Liver (tissue), 9 donors: ENCODE results near the gene GAMT. TPM values are rescaled to one million over a fixed set of nuclear protein-coding genes. Genes with fewer than 3 reads are reported as not detected.

ENCODE experiments used
- DNase-seq: peaks from one replicate; pipeline ENCODE4 v3.0.0-alpha.2; 2017; ENCODE audit warnings: low spot score
- H3K27ac ChIP-seq, 2 donors: one replicate each; pipeline ENCODE4 v1.7.0; 2013; ENCODE audit warnings: inconsistent platforms in 2 of 2, low read length in 2 of 2, control low read depth in 1 of 2, low read depth in 1 of 2, mild to moderate bottlenecking in 1 of 2
- H3K27me3 ChIP-seq, 4 donors: one replicate each; pipeline versions ENCODE4 v1.6.1 to v1.7.0; 2013; ENCODE audit warnings: low read length in 3 of 4, inconsistent platforms in 1 of 4, mild to moderate bottlenecking in 1 of 4, moderate library complexity in 1 of 4; ENCODE audit not compliant: control insufficient read depth in 4 of 4, insufficient read depth in 4 of 4
- H3K36me3 ChIP-seq, 4 donors: one replicate each; pipeline versions ENCODE4 v1.6.1 to v1.7.0; 2013; ENCODE audit warnings: low read length in 3 of 4, mild to moderate bottlenecking in 3 of 4, low read depth in 1 of 4, moderate library complexity in 1 of 4; ENCODE audit not compliant: control insufficient read depth in 4 of 4, insufficient read depth in 3 of 4
- H3K4me1 ChIP-seq, 4 donors: one replicate each; pipeline versions ENCODE4 v1.6.1 to v1.7.0; 2013; ENCODE audit warnings: low read length in 3 of 4, mild to moderate bottlenecking in 3 of 4, moderate library complexity in 1 of 4; ENCODE audit not compliant: control insufficient read depth in 4 of 4, insufficient read depth in 4 of 4
- H3K4me3 ChIP-seq, 3 donors: one replicate each; pipeline versions ENCODE4 v1.6.1 to v1.7.0; 2013; ENCODE audit warnings: low read length in 3 of 3, control low read depth in 1 of 3, low read depth in 1 of 3, mild to moderate bottlenecking in 1 of 3
- H3K9ac ChIP-seq, 2 donors: one replicate each; pipeline ENCODE4 v1.7.0; 2013; ENCODE audit warnings: low read length in 2 of 2, mild to moderate bottlenecking in 2 of 2, moderate library complexity in 2 of 2, control low read depth in 1 of 2, low read depth in 1 of 2
- H3K9me3 ChIP-seq, 4 donors: one replicate each; pipeline versions ENCODE4 v1.6.1 to v1.7.0; 2013; ENCODE audit warnings: low read length in 3 of 4; ENCODE audit not compliant: control insufficient read depth in 4 of 4
- CTCF ChIP-seq: fragments of 150-350 bp; IDR thresholded peaks from 2 replicates; pipeline ENCODE4 v1.5.1; 2017; ENCODE audit warnings: improper control_type of control experiment, low read depth, low read length; ENCODE audit not compliant: missing input control
- EGR1 ChIP-seq, 2 donors: IDR thresholded peaks; 2 replicates each; pipeline ENCODE4 v1.6.1; 2016 to 2018; ENCODE audit warnings: antibody characterized with exemption in 2 of 2, low read depth in 2 of 2
- FOXA1 ChIP-seq: IDR thresholded peaks from 2 replicates; pipeline ENCODE4 v1.6.1; 2016; ENCODE audit warnings: antibody characterized with exemption
- FOXA2 ChIP-seq: IDR thresholded peaks from 2 replicates; pipeline ENCODE4 v1.6.1; 2016; ENCODE audit warnings: antibody characterized with exemption
- GABPA ChIP-seq, 2 donors: IDR thresholded peaks in 1 of 2; conservative IDR thresholded peaks in 1 of 2; 2 replicates each; pipeline ENCODE4 v1.6.1; 2016; ENCODE audit warnings: antibody characterized with exemption in 2 of 2, mild to moderate bottlenecking in 1 of 2, moderate library complexity in 1 of 2
- HNF4A ChIP-seq, 2 donors: conservative IDR thresholded peaks; 2 replicates each; pipeline ENCODE4 v1.6.1; 2016; ENCODE audit warnings: antibody characterized with exemption in 2 of 2, mild to moderate bottlenecking in 2 of 2
- HNF4G ChIP-seq: IDR thresholded peaks from 2 replicates; pipeline ENCODE4 v1.6.1; 2016; ENCODE audit warnings: antibody characterized with exemption
- JUND ChIP-seq, 2 donors: IDR thresholded peaks; 2 replicates each; pipeline ENCODE4 v1.6.1; 2016; ENCODE audit warnings: antibody characterized with exemption in 2 of 2
- NR2F2 ChIP-seq: IDR thresholded peaks from 2 replicates; pipeline ENCODE4 v1.6.1; 2016; ENCODE audit warnings: antibody characterized with exemption
- RAD21 ChIP-seq, 2 donors: IDR thresholded peaks; 2 replicates each; pipeline ENCODE4 v1.6.1; 2016; ENCODE audit warnings: antibody characterized with exemption in 2 of 2, mild to moderate bottlenecking in 2 of 2
- RXRA ChIP-seq, 2 donors: IDR thresholded peaks; 2 replicates each; pipeline ENCODE4 v1.6.1; 2017 to 2018; ENCODE audit warnings: antibody characterized with exemption in 2 of 2, mild to moderate bottlenecking in 1 of 2
- SP1 ChIP-seq: IDR thresholded peaks from 2 replicates; pipeline ENCODE4 v1.6.1; 2018; ENCODE audit warnings: antibody characterized with exemption, mild to moderate bottlenecking
- TAF1 ChIP-seq: conservative IDR thresholded peaks from 2 replicates; pipeline ENCODE4 v1.6.1; 2016; ENCODE audit warnings: antibody characterized with exemption, mild to moderate bottlenecking
- YY1 ChIP-seq: IDR thresholded peaks from 2 replicates; pipeline ENCODE4 v1.6.1; 2016; ENCODE audit warnings: antibody characterized with exemption, mild to moderate bottlenecking
- ZBTB33 ChIP-seq: IDR thresholded peaks from 2 replicates; pipeline ENCODE4 v1.6.1; 2016; ENCODE audit warnings: antibody characterized with exemption
- WGBS: extraction: QIAGEN DNeasy Blood & Tissue Kit; methylation state at CpG from one replicate; pipeline ENCODE4 v1.1.7; 2013; 5-methylcytosine and 5-hydroxymethylcytosine counted together
- polyA plus RNA-seq, 2 donors: library from polyadenylated mRNA; stranded (reverse) in 1 of 2; unstranded in 1 of 2; fragments of 200-250 nt in 1 of 2; fragments of >200 nt in 1 of 2; fragmentation: Nextera tagmentation in 1 of 2; extraction: Ambion mirVana in 1 of 2; gene quantifications; one replicate each; pipeline versions ENCODE4 v1.2.1 to v1.2.3, GENCODE V29; 2013 to 2015
- total RNA-seq, 2 donors: library from RNA; depleted of rRNA; stranded (reverse); fragments of >200 nt; gene quantifications; one replicate each; pipeline ENCODE4 v1.2.3, GENCODE V29; 2014
- TF ChIP-seq, protein P1 (sequence below): IDR thresholded peaks from 2 replicates; pipeline ENCODE4 v1.6.1; 2016; ENCODE audit warnings: antibody characterized with exemption, mild to moderate bottlenecking
- TF ChIP-seq, protein P2 (sequence below): IDR thresholded peaks from 2 replicates; pipeline ENCODE4 v1.6.1; 2016; ENCODE audit warnings: antibody characterized with exemption
- TF ChIP-seq, protein P3 (sequence below): IDR thresholded peaks from 2 replicates; pipeline ENCODE4 v1.6.1; 2016; ENCODE audit warnings: antibody characterized with exemption
- donor health status: healthy.
- donor health status: healthy.
- donor health status: healthy.
- donor health status: healthy.
- donor health status: healthy.

GAMT gene
- total and polyA plus RNA-seq, 4 donors: 76.2 to 394 (median 274) TPM

DNA sequence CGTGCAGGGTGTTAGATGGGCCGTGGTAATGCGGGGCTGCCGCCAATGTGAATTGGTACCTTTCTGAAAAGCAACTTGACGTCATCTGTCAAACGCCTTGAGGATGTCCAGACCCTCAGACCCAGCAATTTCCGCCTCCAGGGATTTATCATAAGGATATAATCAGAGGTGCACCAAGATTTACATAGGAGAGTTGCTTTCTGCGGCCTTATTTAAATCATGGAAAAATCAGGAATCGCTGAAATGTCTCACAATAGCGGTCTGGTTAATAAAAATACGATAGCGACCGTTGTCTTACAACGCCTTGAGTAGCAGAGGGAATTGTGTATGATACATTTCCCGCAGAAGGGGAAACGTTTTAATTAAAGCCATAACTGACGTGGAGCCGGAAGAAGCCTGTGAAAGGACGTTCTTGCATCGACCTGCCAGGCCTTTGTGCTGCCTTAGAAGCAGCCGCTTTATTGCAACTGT, 49.9 kb downstream of the GAMT start:
- Histone ChIP-seq H3K4me3 (no peak overlapping the region), H3K9ac (no peak overlapping the region), H3K9me3 (no peaks in the 10 kb centered on the region), H3K4me1 (peaks cover 4 to 19% (median 9%) of the 10 kb centered on the region in 4 donors), H3K36me3 (no peaks in the 10 kb centered on the region), H3K27ac (no peak overlapping the region), H3K27me3 (no peaks in the 10 kb centered on the region)
- TF ChIP-seq ZBTB33: no peak
- no peak for TF ChIP-seq CTCF
- no peak for TF ChIP-seq JUND (IDR thresholded peaks at IDR 0.05)
- TF ChIP-seq, protein P1, sequence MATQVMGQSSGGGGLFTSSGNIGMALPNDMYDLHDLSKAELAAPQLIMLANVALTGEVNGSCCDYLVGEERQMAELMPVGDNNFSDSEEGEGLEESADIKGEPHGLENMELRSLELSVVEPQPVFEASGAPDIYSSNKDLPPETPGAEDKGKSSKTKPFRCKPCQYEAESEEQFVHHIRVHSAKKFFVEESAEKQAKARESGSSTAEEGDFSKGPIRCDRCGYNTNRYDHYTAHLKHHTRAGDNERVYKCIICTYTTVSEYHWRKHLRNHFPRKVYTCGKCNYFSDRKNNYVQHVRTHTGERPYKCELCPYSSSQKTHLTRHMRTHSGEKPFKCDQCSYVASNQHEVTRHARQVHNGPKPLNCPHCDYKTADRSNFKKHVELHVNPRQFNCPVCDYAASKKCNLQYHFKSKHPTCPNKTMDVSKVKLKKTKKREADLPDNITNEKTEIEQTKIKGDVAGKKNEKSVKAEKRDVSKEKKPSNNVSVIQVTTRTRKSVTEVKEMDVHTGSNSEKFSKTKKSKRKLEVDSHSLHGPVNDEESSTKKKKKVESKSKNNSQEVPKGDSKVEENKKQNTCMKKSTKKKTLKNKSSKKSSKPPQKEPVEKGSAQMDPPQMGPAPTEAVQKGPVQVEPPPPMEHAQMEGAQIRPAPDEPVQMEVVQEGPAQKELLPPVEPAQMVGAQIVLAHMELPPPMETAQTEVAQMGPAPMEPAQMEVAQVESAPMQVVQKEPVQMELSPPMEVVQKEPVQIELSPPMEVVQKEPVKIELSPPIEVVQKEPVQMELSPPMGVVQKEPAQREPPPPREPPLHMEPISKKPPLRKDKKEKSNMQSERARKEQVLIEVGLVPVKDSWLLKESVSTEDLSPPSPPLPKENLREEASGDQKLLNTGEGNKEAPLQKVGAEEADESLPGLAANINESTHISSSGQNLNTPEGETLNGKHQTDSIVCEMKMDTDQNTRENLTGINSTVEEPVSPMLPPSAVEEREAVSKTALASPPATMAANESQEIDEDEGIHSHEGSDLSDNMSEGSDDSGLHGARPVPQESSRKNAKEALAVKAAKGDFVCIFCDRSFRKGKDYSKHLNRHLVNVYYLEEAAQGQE: no peak
- TF ChIP-seq YY1: no peak
- no peak for TF ChIP-seq TAF1
- TF ChIP-seq, protein P2, sequence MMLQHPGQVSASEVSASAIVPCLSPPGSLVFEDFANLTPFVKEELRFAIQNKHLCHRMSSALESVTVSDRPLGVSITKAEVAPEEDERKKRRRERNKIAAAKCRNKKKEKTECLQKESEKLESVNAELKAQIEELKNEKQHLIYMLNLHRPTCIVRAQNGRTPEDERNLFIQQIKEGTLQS: no peak
- no peak for TF ChIP-seq NR2F2
- no peak for TF ChIP-seq HNF4G
- TF ChIP-seq FOXA1: no peak
- no peak for TF ChIP-seq RXRA (IDR thresholded peaks at IDR 0.05)
- TF ChIP-seq, protein P3, sequence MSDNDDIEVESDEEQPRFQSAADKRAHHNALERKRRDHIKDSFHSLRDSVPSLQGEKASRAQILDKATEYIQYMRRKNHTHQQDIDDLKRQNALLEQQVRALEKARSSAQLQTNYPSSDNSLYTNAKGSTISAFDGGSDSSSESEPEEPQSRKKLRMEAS: no peak
- TF ChIP-seq EGR1 (IDR thresholded peaks at IDR 0.05; ENCODE audit: low read depth in 2 of 2): no peak
- TF ChIP-seq FOXA2: no peak
- no peak for TF ChIP-seq GABPA (IDR thresholded peaks at IDR 0.05 in 1 of 2, conservative IDR thresholded peaks at IDR 0.05 in 1 of 2)
- no peak for TF ChIP-seq RAD21 (IDR thresholded peaks at IDR 0.05)
- TF ChIP-seq HNF4A (conservative IDR thresholded peaks at IDR 0.05): no peak
- TF ChIP-seq SP1: no peak
- no peak for DNase-seq
- WGBS: 90% methylated on average over 21 of the region's 21 CpGs
